Neuronal stem cell (in vitro differentiated cells): ENCODE measurements around the gene TTLL3.

Experiments used
- DNase-seq: peaks from one replicate; pipeline ENCODE4 v3.0.0-alpha.2; 2013; ENCODE audit warnings: low spot score
- H2AFZ ChIP-seq: one replicate; pipeline ENCODE4 v1.6.1; 2013; ENCODE audit warnings: mild to moderate bottlenecking, low read length, inconsistent platforms
- H2AK5ac ChIP-seq: 2 replicates; pipeline ENCODE4 v1.6.1; 2013; ENCODE audit warnings: low read depth, mild to moderate bottlenecking, inconsistent platforms, low read length, moderate library complexity, mixed read lengths
- H2BK120ac ChIP-seq: 2 replicates; pipeline ENCODE4 v1.6.1; 2013; ENCODE audit warnings: low read depth, mild to moderate bottlenecking, inconsistent platforms, low read length, moderate library complexity, mixed read lengths
- H2BK12ac ChIP-seq: one replicate; pipeline ENCODE4 v1.6.1; 2013; ENCODE audit warnings: low read length, inconsistent platforms
- H2BK15ac ChIP-seq: 2 replicates; pipeline ENCODE4 v1.6.1; 2013; ENCODE audit warnings: mild to moderate bottlenecking, low read length, inconsistent platforms, mixed read lengths
- H2BK5ac ChIP-seq: one replicate; pipeline ENCODE4 v1.6.1; 2013; ENCODE audit warnings: inconsistent platforms, mild to moderate bottlenecking, low read length, moderate library complexity
- H3K14ac ChIP-seq: one replicate; pipeline ENCODE4 v1.6.1; 2013; ENCODE audit warnings: low read length, inconsistent platforms
- H3K18ac ChIP-seq: 2 replicates; pipeline ENCODE4 v1.6.1; 2013; ENCODE audit warnings: low read length, inconsistent platforms
- H3K23ac ChIP-seq: 2 replicates; pipeline ENCODE4 v1.6.1; 2013; ENCODE audit warnings: low read depth, mild to moderate bottlenecking, mixed read lengths, low read length, inconsistent platforms; ENCODE audit not compliant: poor library complexity
- H3K27ac ChIP-seq: replicated peaks from 3 replicates; pipeline ENCODE4 v1.5.1; 2013; ENCODE audit warnings: low read length, inconsistent platforms
- H3K27me3 ChIP-seq, 3 experiments: 2 replicates each; pipeline ENCODE4 v1.6.1; 2013; ENCODE audit warnings: low read length in 3 of 3, mild to moderate bottlenecking in 2 of 3, inconsistent platforms in 1 of 3, low read depth in 1 of 3, mixed read lengths in 1 of 3, moderate library complexity in 1 of 3; ENCODE audit not compliant: control insufficient read depth in 3 of 3, insufficient read depth in 3 of 3
- H3K36me3 ChIP-seq, 2 donors: replicated peaks in 1 of 2; 2 replicates each; pipeline ENCODE4 v1.6.1; 2013; ENCODE audit warnings: low read length in 2 of 2; ENCODE audit not compliant: control insufficient read depth in 2 of 2, insufficient read depth in 2 of 2
- H3K4ac ChIP-seq: 2 replicates; pipeline ENCODE4 v1.6.1; 2013; ENCODE audit warnings: inconsistent platforms, mild to moderate bottlenecking, low read length, moderate library complexity
- H3K4me1 ChIP-seq, 2 donors: 1 replicate in 1 of 2; 2 replicates in 1 of 2; pipeline ENCODE4 v1.6.1; 2013; ENCODE audit warnings: low read length in 2 of 2, low read depth in 1 of 2; ENCODE audit not compliant: control insufficient read depth in 2 of 2, insufficient read depth in 1 of 2
- H3K4me2 ChIP-seq: one replicate; pipeline ENCODE4 v1.6.1; 2013; ENCODE audit warnings: mild to moderate bottlenecking, low read length, inconsistent platforms; ENCODE audit not compliant: insufficient read depth, poor library complexity, severe bottlenecking
- H3K4me3 ChIP-seq, 2 donors: 2 replicates each; pipeline ENCODE4 v1.5.1; 2013; ENCODE audit warnings: low read length in 2 of 2, mild to moderate bottlenecking in 2 of 2, inconsistent platforms in 1 of 2, moderate library complexity in 1 of 2
- H3K79me1 ChIP-seq: one replicate; pipeline ENCODE4 v1.6.1; 2013; ENCODE audit warnings: low read depth, mild to moderate bottlenecking, inconsistent platforms, low read length, moderate library complexity
- H3K9ac ChIP-seq: one replicate; pipeline ENCODE4 v1.6.1; 2013; ENCODE audit warnings: mild to moderate bottlenecking, low read depth, low read length, inconsistent platforms; ENCODE audit not compliant: poor library complexity
- H3K9me3 ChIP-seq, 2 donors: replicated peaks in 1 of 2; 2 replicates each; pipeline versions ENCODE3 to v1.6.1; 2013; ENCODE audit warnings: low read length in 2 of 2, mild to moderate bottlenecking in 2 of 2, inconsistent platforms in 1 of 2, low read depth in 1 of 2, mixed read lengths in 1 of 2, moderate library complexity in 1 of 2; ENCODE audit not compliant: control insufficient read depth in 2 of 2, insufficient read depth in 1 of 2
- H4K8ac ChIP-seq: one replicate; pipeline ENCODE4 v1.6.1; 2013; ENCODE audit warnings: low read depth, mild to moderate bottlenecking, inconsistent platforms, low read length, moderate library complexity
- H4K91ac ChIP-seq: one replicate; pipeline ENCODE4 v1.6.1; 2013; ENCODE audit warnings: low read length, low read depth, mild to moderate bottlenecking, inconsistent platforms; ENCODE audit not compliant: poor library complexity
- WGBS, 2 donors: extraction: QIAGEN DNeasy Blood & Tissue Kit; methylation state at CpG; one replicate each; pipeline ENCODE4 v1.1.7; 2013; ENCODE audit warnings: missing lambda C conversion rate in 2 of 2, mixed read lengths in 1 of 2; ENCODE audit not compliant: insufficient read length in 2 of 2, insufficient replicate concordance in 1 of 2; ENCODE audit errors: extremely low coverage in 2 of 2; 5-methylcytosine and 5-hydroxymethylcytosine counted together

TTLL3 gene

GRCh38 chr3:9806688-9807589 is 3.1 kb upstream of the TTLL3 start:
- H2BK15ac ChIP-seq, result no peak overlapping the region
- no peak overlapping the region for H2BK12ac ChIP-seq
- H3K27me3 ChIP-seq, result no peaks in the 10 kb centered on the region
- peak overlapping the region; percentile 61 for H3K23ac ChIP-seq
- peak overlapping the region; percentile 47 for H2AK5ac ChIP-seq
- H2BK5ac ChIP-seq, result peak overlapping the region; percentile 17
- no peak overlapping the region for H3K4ac ChIP-seq
- no CpG with 5 or more reads among the region's 7 CpGs for WGBS, 2 donors
- DNase-seq, result peak; percentile 53
- H4K91ac ChIP-seq, result no peak overlapping the region
- peaks cover 4% of the 10 kb centered on the region for H3K79me1 ChIP-seq
- H3K36me3 ChIP-seq, result peaks cover 21 to 89% of the 10 kb centered on the region in 2 donors
- H3K18ac ChIP-seq, result peak overlapping the region; percentile 84
- no peak overlapping the region for H3K4me3 ChIP-seq
- peak overlapping the region; percentile 61 for H2BK120ac ChIP-seq
- H4K8ac ChIP-seq, result no peak overlapping the region
- H3K14ac ChIP-seq, result no peak overlapping the region
- no peak overlapping the region for H2AFZ ChIP-seq
- peaks cover 0 to 14% of the 10 kb centered on the region in 2 donors for H3K4me1 ChIP-seq
- no peaks in the 10 kb centered on the region for H3K9me3 ChIP-seq
- no peak overlapping the region for H3K9ac ChIP-seq
- peak overlapping the region; percentile 93 for H3K27ac ChIP-seq
- peak overlapping the region; percentile 41 for H3K4me2 ChIP-seq

GRCh38 chr3:9807981-9808344 is 2.1 kb upstream of the TTLL3 start:
- Histone ChIP-seq H3K4me3 (no peak overlapping the region), H3K23ac (no peak overlapping the region), H3K14ac (no peak overlapping the region), H2AK5ac (no peak overlapping the region), H3K27ac (no peak overlapping the region), H2AFZ (no peak overlapping the region), H3K4me1 (peaks cover 0 to 14% of the 10 kb centered on the region in 2 donors), H2BK12ac (no peak overlapping the region), H3K9me3 (no peaks in the 10 kb centered on the region), H2BK5ac (no peak overlapping the region), H3K9ac (no peak overlapping the region), H2BK15ac (no peak overlapping the region), H3K36me3 (peaks cover 21 to 91% of the 10 kb centered on the region in 2 donors), H4K91ac (no peak overlapping the region), H3K79me1 (peaks cover 4% of the 10 kb centered on the region), H3K27me3 (no peaks in the 10 kb centered on the region), H3K4ac (no peak overlapping the region), H3K4me2 (no peak overlapping the region), H4K8ac (no peak overlapping the region), H2BK120ac (no peak overlapping the region), H3K18ac (no peak overlapping the region)
- no peak for DNase-seq
- no CpG with 5 or more reads among the region's 2 CpGs for WGBS, 2 donors

GRCh38 chr3:9808345-9809037 is 1.6 kb upstream of the TTLL3 start:
- Histone ChIP-seq H2BK12ac (peak overlapping the region; percentile 14), H3K4me3 (no peak overlapping the region), H3K79me1 (peaks cover 4% of the 10 kb centered on the region), H3K18ac (no peak overlapping the region), H3K23ac (no peak overlapping the region), H2AFZ (no peak overlapping the region), H4K91ac (no peak overlapping the region), H3K4ac (no peak overlapping the region), H3K27me3 (no peaks in the 10 kb centered on the region), H2BK5ac (no peak overlapping the region), H3K36me3 (peaks cover 19 to 91% of the 10 kb centered on the region in 2 donors), H2AK5ac (no peak overlapping the region), H3K27ac (no peak overlapping the region), H3K9ac (peak overlapping the region; percentile 24), H3K4me2 (no peak overlapping the region), H2BK15ac (no peak overlapping the region), H3K9me3 (no peaks in the 10 kb centered on the region), H2BK120ac (no peak overlapping the region), H3K14ac (no peak overlapping the region), H4K8ac (no peak overlapping the region), H3K4me1 (peaks cover 0 to 14% of the 10 kb centered on the region in 2 donors)
- DNase-seq, result peak; percentile 36
- WGBS, 2 donors, result no CpG with 5 or more reads among the region's 7 CpGs

- Histone ChIP-seq H3K14ac (no peak overlapping the region), H3K9ac (no peak overlapping the region), H3K4ac (no peak overlapping the region), H3K9me3 (no peaks in the 10 kb centered on the region), H2AFZ (no peak overlapping the region), H3K4me3 (no peak overlapping the region), H2BK15ac (no peak overlapping the region), H4K8ac (no peak overlapping the region), H2BK5ac (peak overlapping the region; percentile 72), H3K27me3 (no peaks in the 10 kb centered on the region), H4K91ac (no peak overlapping the region), H3K4me2 (peak overlapping the region; percentile 75), H2BK12ac (peak overlapping the region; percentile 7), H3K18ac (peak overlapping the region; percentile 73), H3K27ac (peak overlapping the region; percentile 51), H3K79me1 (peaks cover 4% of the 10 kb centered on the region), H2AK5ac (peak overlapping the region; percentile 59), H3K4me1 (peaks cover 0 to 14% of the 10 kb centered on the region in 2 donors), H3K23ac (no peak overlapping the region), H3K36me3 (peaks cover 13 to 88% of the 10 kb centered on the region in 2 donors), H2BK120ac (no peak overlapping the region)
- no peak for DNase-seq
- no CpG with 5 or more reads among the region's 4 CpGs for whole genome bisulfite sequencing, 2 donors
Measured at GRCh38 chr3:9809239-9809614, 835 bp upstream of the TTLL3 start.
